ENCODE data around the gene FIGNL2. TPM values are rescaled to one million over a fixed set of nuclear protein-coding genes. Genes with fewer than 3 reads are reported as not detected.

The FIGNL2 gene
- total RNA-seq, 4 donors from 2014 or later = 1.7 to 2.7 TPM; not detected in 2

DNA sequence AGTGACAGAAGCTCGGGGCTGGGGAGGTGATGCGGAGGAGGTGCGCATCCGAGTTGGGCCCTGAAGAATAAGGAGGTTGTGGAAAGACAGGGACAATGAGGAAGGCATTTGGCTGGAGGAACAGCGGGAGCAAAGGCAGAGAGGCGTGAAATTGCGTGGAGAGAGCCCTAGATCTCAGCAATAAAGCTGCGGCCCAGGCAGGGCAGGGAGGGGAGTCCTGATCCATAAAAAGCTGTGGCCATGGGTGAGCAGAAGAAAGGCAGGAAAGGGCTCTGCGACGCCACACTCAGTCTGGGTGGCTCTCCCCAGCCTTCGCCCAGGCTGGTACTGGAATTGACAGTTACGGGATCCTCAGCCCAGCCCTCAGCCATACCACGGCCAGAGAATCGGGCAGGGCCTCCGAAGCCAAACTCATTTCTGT, 2.2 kb downstream of the FIGNL2 start:
- Histone ChIP-seq H3K36me3 (no peaks in the 10 kb centered on the region), H3K27me3 (no peaks in the 10 kb centered on the region), H3K4me3 (no peak overlapping the region), H3K27ac (peak overlapping the region; percentile 72 to 85), H3K4me1 (peaks cover 0 to 8% of the 10 kb centered on the region in 2 donors), H3K9me3 (no peaks in the 10 kb centered on the region)
- no peak for DNase-seq
- TF ChIP-seq POLR2A (IDR thresholded peaks at IDR 0.05) = no peak
- TF ChIP-seq, protein P1, sequence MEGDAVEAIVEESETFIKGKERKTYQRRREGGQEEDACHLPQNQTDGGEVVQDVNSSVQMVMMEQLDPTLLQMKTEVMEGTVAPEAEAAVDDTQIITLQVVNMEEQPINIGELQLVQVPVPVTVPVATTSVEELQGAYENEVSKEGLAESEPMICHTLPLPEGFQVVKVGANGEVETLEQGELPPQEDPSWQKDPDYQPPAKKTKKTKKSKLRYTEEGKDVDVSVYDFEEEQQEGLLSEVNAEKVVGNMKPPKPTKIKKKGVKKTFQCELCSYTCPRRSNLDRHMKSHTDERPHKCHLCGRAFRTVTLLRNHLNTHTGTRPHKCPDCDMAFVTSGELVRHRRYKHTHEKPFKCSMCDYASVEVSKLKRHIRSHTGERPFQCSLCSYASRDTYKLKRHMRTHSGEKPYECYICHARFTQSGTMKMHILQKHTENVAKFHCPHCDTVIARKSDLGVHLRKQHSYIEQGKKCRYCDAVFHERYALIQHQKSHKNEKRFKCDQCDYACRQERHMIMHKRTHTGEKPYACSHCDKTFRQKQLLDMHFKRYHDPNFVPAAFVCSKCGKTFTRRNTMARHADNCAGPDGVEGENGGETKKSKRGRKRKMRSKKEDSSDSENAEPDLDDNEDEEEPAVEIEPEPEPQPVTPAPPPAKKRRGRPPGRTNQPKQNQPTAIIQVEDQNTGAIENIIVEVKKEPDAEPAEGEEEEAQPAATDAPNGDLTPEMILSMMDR (IDR thresholded peaks at IDR 0.05) = no peak
- intact Hi-C loops (cut with DNase I; ENCODE audit: low total_unique reads) = no loop called here

DNA sequence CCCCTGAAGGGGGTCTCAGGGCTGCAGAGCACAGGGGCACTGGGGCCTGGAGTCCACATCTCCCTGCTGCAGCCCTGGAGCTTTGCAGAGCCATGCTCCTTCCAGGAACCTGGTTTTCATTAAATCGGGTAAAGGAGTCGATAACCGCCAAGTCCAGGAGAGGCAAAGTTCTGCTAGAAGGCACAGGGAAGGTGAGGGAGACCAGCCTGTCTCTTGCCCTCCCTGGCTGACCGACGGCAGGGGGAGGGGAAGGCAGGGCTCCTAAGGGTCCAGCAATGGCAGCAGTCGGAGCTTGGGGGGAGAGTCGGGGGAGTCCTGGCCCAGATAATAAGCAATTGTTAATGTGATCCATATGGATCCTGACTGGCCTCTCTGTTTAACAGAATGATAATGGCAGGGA, 3.0 kb downstream of the FIGNL2 start:
- DNase-seq = no peak
- no peak overlapping the region for H3K4me3 ChIP-seq
- H3K4me1 ChIP-seq = peaks cover 0 to 8% of the 10 kb centered on the region in 2 donors
- no peaks in the 10 kb centered on the region for H3K27me3 ChIP-seq
- H3K36me3 ChIP-seq = no peaks in the 10 kb centered on the region
- no peak overlapping the region for H3K27ac ChIP-seq
- H3K9me3 ChIP-seq = no peaks in the 10 kb centered on the region
- intact Hi-C loops (cut with DNase I; ENCODE audit: low total_unique reads) = loop anchor here (2.0 kb wide), 1 partner anchor 29 kb away; no protein-coding TSS in a partner anchor
- TF ChIP-seq POLR2A (IDR thresholded peaks at IDR 0.05) = no peak
- TF ChIP-seq, protein P1 (IDR thresholded peaks at IDR 0.05) = no peak

DNA sequence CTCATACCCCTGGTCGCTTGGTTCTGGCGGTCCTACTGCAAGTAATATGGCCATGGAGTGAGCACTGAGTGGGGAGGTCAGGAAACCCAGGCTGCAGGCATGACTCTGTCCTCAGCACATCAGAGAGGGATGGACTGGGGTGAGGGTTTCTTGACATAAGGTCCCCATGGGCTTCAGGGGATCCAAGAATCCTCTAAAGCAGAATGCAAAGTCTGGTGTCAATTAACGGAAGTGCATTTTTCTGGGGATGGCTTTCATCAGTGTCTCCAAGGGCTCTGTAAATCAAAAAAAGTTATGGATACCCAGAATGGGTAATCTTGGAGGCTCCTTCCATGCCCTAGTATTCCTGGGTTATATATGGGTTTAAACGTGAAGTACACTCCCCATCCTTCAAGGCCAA, 3.7 kb downstream of the FIGNL2 start:
- intact Hi-C loops (cut with DNase I; ENCODE audit: low total_unique reads) = loop anchor here (2.0 kb wide), 1 partner anchor 28 kb away; no protein-coding TSS in a partner anchor
- DNase-seq = no peak
- TF ChIP-seq, protein P1 (IDR thresholded peaks at IDR 0.05) = no peak
- no peak for TF ChIP-seq POLR2A (IDR thresholded peaks at IDR 0.05)
- Histone ChIP-seq H3K9me3 (no peaks in the 10 kb centered on the region), H3K4me1 (peaks cover 0 to 8% of the 10 kb centered on the region in 2 donors), H3K36me3 (no peaks in the 10 kb centered on the region), H3K27ac (no peak overlapping the region), H3K27me3 (no peaks in the 10 kb centered on the region), H3K4me3 (no peak overlapping the region)

DNA sequence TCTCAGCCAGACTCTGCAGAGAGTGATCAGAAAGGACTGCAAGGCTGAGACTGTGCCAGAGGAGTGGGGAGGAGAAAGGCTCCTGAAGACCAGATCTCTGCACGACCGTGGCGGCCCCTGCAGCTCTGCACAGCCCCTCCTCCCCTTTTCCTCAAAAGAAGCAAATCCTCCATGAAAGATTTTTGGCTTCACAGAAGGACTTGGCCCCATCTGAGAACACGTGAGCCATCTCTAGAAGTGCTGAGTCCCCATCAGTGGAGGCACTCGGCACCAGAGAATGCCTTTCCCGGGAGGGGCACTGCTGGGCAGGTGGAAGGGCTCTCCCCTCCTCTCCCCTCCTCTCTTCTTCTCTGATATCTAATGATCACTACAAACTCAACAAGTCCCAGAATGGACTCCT, 6.8 kb downstream of the FIGNL2 start:
- no peak overlapping the region for H3K27ac ChIP-seq
- intact Hi-C loops (cut with DNase I; ENCODE audit: low total_unique reads) = no loop called here
- H3K4me1 ChIP-seq = no peaks in the 10 kb centered on the region
- DNase-seq = no peak
- no peaks in the 10 kb centered on the region for H3K9me3 ChIP-seq
- no peaks in the 10 kb centered on the region for H3K36me3 ChIP-seq
- no peak overlapping the region for H3K4me3 ChIP-seq
- TF ChIP-seq, protein P1 (IDR thresholded peaks at IDR 0.05) = no peak
- no peak for TF ChIP-seq POLR2A (IDR thresholded peaks at IDR 0.05)
- no peaks in the 10 kb centered on the region for H3K27me3 ChIP-seq

DNA sequence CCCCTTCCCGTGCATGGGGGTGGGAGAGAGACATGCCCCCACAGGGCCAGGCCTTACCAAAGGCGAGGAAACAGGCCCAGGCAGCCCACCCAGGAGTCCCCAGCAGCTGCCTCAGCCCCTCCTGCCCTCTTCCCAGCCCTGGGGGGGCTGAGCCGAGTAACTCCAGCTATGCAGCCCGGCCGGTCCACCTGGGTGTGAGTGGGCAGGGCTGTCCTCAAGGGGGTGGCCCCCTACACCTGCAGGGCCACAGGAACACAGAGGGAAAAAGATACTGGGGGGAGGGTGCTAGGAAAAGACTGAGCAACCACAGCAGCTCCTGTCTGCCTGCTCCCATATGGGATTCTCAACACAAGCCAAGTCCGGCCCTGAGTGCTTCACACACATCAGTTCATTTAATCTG, 7.6 kb downstream of the FIGNL2 start:
- no peaks in the 10 kb centered on the region for H3K36me3 ChIP-seq
- H3K4me1 ChIP-seq = no peaks in the 10 kb centered on the region
- intact Hi-C loops (cut with DNase I; ENCODE audit: low total_unique reads) = no loop called here
- no peaks in the 10 kb centered on the region for H3K9me3 ChIP-seq
- H3K4me3 ChIP-seq = no peak overlapping the region
- H3K27me3 ChIP-seq = no peaks in the 10 kb centered on the region
- H3K27ac ChIP-seq = no peak overlapping the region
- TF ChIP-seq, protein P1 (IDR thresholded peaks at IDR 0.05) = no peak
- no peak for TF ChIP-seq POLR2A (IDR thresholded peaks at IDR 0.05)
- no peak for DNase-seq

All from uterus (tissue), 4 donors.